Skeletal muscle tissue (tissue), 4 donors: ENCODE measurements around the gene ADAD2. TPM values are rescaled to one million over a fixed set of nuclear protein-coding genes. Genes with fewer than 3 reads are reported as not detected.

Experiments used
- H3K27ac ChIP-seq: one replicate; pipeline ENCODE4 v1.7.0; 2013; ENCODE audit warnings: mild to moderate bottlenecking, low read depth, low read length, inconsistent platforms
- H3K27me3 ChIP-seq, 3 donors: one replicate each; pipeline ENCODE4 v1.7.0; 2013; ENCODE audit warnings: low read length in 3 of 3; ENCODE audit not compliant: control insufficient read depth in 3 of 3, insufficient read depth in 3 of 3
- H3K36me3 ChIP-seq, 3 donors: one replicate each; pipeline ENCODE4 v1.7.0; 2013; ENCODE audit warnings: low read length in 3 of 3; ENCODE audit not compliant: control insufficient read depth in 3 of 3, insufficient read depth in 3 of 3
- H3K4me1 ChIP-seq, 3 donors: one replicate each; pipeline ENCODE4 v1.7.0; 2013; ENCODE audit warnings: low read length in 3 of 3, mild to moderate bottlenecking in 3 of 3; ENCODE audit not compliant: control insufficient read depth in 3 of 3, insufficient read depth in 3 of 3
- H3K4me3 ChIP-seq, 3 donors: one replicate each; pipeline ENCODE4 v1.7.0; 2013; ENCODE audit warnings: low read length in 3 of 3
- H3K9ac ChIP-seq, 3 donors: one replicate each; pipeline ENCODE4 v1.7.0; 2013; ENCODE audit warnings: low read length in 3 of 3, mild to moderate bottlenecking in 3 of 3, moderate library complexity in 2 of 3, low read depth in 1 of 3
- H3K9me3 ChIP-seq, 3 donors: one replicate each; pipeline ENCODE4 v1.7.0; 2013; ENCODE audit warnings: low read length in 3 of 3; ENCODE audit not compliant: control insufficient read depth in 3 of 3
- total RNA-seq: library from RNA; depleted of rRNA; stranded (reverse); fragments of >200 nt; gene quantifications from one replicate; pipeline ENCODE4 v1.2.3, GENCODE V29; 2014
- donor health status: Osteomylitis.

ADAD2 gene
- total RNA-seq, 1 donor from 2014 or later = not detected

- Histone ChIP-seq H3K9ac (no peak overlapping the region), H3K27ac (no peak overlapping the region), H3K4me1 (peaks cover 5 to 36% (median 29%) of the 10 kb centered on the region in 3 donors), H3K4me3 (no peak overlapping the region), H3K27me3 (no peaks in the 10 kb centered on the region), H3K9me3 (no peaks in the 10 kb centered on the region), H3K36me3 (peaks cover 45 to 49% (median 49%) of the 10 kb centered on the region in 3 donors)
These were observed 8.9 kb upstream of the ADAD2 start for GRCh38 chr16:84182104-84182503.

- H3K27ac ChIP-seq = no peak overlapping the region
These were observed 8.0 kb upstream of the ADAD2 start for GRCh38 chr16:84182680-84183571.

DNA sequence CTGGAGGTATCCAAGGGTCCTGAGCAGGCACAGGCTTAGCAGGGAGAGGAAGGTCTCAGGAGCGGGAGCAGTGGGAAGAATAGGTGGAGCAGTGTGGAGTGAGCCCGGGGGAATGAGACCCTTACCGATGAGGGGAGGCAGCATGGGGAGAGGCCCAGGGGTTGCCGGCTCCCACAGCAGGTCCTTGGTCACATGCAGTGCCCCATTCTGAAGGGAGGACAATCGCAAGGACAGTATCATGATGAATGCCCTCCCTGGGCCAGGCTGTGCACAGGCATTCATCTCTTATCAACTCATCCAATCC lies 7.4 kb upstream of the ADAD2 start:
- no peak overlapping the region for H3K27ac ChIP-seq
- H3K9me3 ChIP-seq = no peaks in the 10 kb centered on the region
- H3K4me1 ChIP-seq = peaks cover 5 to 26% (median 20%) of the 10 kb centered on the region in 3 donors
- no peaks in the 10 kb centered on the region for H3K27me3 ChIP-seq
- peaks cover 38 to 44% (median 43%) of the 10 kb centered on the region in 3 donors for H3K36me3 ChIP-seq
- no peak overlapping the region for H3K9ac ChIP-seq
- no peak overlapping the region for H3K4me3 ChIP-seq

More at GRCh38 chr16:84182680-84183571, 8.0 kb upstream of the ADAD2 start:
- no peaks in the 10 kb centered on the region for H3K9me3 ChIP-seq
- H3K36me3 ChIP-seq = peaks cover 44 to 49% (median 48%) of the 10 kb centered on the region in 3 donors
- no peaks in the 10 kb centered on the region for H3K27me3 ChIP-seq
- H3K4me1 ChIP-seq = peaks cover 5 to 30% (median 22%) of the 10 kb centered on the region in 3 donors
- H3K4me3 ChIP-seq = no peak overlapping the region
- H3K9ac ChIP-seq = no peak overlapping the region

GRCh38 chr16:84183911-84184591 lies 6.9 kb upstream of the ADAD2 start:
- Histone ChIP-seq H3K9me3 (no peaks in the 10 kb centered on the region), H3K27me3 (no peaks in the 10 kb centered on the region), H3K36me3 (peaks cover 38 to 43% (median 41%) of the 10 kb centered on the region in 3 donors), H3K27ac (no peak overlapping the region), H3K4me3 (no peak overlapping the region), H3K4me1 (peaks cover 5 to 26% (median 20%) of the 10 kb centered on the region in 3 donors), H3K9ac (peak overlapping the region in 1 of 3 donors; percentile 25)

DNA sequence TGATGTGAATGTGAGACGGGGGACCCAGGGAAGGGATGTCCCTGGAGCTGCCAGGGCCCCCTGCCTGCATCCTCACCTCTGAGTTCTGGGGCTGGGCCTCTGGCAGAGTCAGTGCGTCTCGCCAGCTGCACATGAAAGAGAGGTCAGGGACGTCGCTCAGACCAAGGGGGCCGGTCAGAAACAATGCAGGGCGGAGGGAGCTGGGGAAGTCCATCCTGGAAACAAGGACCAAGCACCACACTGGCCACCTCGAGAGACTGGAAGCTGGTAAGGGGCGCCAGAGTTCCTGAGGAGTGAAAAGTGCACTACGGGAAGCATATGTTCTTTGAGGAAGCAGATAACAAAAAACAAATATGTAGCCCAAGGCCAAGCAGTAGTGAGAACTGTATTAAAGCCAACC lies 6.2 kb upstream of the ADAD2 start:
- Histone ChIP-seq H3K4me1 (peaks cover 5 to 26% (median 20%) of the 10 kb centered on the region in 3 donors), H3K36me3 (peaks cover 32 to 38% (median 35%) of the 10 kb centered on the region in 3 donors), H3K4me3 (no peak overlapping the region), H3K9me3 (no peaks in the 10 kb centered on the region), H3K27ac (no peak overlapping the region), H3K9ac (peak overlapping the region in 1 of 3 donors; percentile 25), H3K27me3 (no peaks in the 10 kb centered on the region)

- H3K36me3 ChIP-seq = peaks cover 20 to 23% (median 23%) of the 10 kb centered on the region in 3 donors
- H3K9me3 ChIP-seq = no peaks in the 10 kb centered on the region
- peak within 1 kb of the TSS; percentile 88 to 96 (median 90) for H3K9ac ChIP-seq
- H3K4me3 ChIP-seq = peak within 1 kb of the TSS; percentile 93 to 100 (median 99)
- peak within 1 kb of the TSS; percentile 11 for H3K27ac ChIP-seq
- no peaks in the 10 kb centered on the region for H3K27me3 ChIP-seq
- H3K4me1 ChIP-seq = peaks cover 5 to 26% (median 20%) of the 10 kb centered on the region in 3 donors
These were observed 4.1 kb upstream of the ADAD2 start, which contains the start of gene TAF1C for GRCh38 chr16:84186685-84187437. Gene TAF1C (minus strand): TSS chr16:84187057. CDS start chr16:84184988, 2,069 bp downstream.

DNA sequence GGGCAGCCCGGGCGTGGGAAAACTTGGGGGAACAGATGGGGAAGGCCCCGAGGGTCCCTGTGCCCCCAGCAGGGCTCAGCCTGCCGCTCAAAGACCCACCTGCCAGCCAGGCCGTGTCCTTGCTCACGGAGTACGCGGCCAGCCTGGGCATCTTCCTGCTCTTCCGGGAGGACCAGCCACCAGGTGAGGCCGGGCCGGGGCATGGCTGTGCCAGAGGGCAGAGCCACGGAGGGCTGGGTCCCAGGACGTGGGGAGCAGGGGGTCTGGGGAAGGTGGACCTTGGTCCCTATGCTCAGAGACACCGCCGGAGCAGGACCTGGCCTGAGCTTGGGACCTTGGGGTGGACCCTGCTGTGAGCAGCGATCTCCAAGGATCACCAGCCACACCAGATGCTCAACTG lies 509 bp downstream of the ADAD2 start:
- H3K9me3 ChIP-seq = no peaks in the 10 kb centered on the region
- H3K4me1 ChIP-seq = peaks cover 0 to 4% (median 0%) of the 10 kb centered on the region in 3 donors
- no peaks in the 10 kb centered on the region for H3K36me3 ChIP-seq
- H3K27me3 ChIP-seq = peaks cover 0 to 17% (median 4%) of the 10 kb centered on the region in 3 donors
- no peak overlapping the region for H3K9ac ChIP-seq
- H3K27ac ChIP-seq = no peak overlapping the region
- H3K4me3 ChIP-seq = no peak overlapping the region

DNA sequence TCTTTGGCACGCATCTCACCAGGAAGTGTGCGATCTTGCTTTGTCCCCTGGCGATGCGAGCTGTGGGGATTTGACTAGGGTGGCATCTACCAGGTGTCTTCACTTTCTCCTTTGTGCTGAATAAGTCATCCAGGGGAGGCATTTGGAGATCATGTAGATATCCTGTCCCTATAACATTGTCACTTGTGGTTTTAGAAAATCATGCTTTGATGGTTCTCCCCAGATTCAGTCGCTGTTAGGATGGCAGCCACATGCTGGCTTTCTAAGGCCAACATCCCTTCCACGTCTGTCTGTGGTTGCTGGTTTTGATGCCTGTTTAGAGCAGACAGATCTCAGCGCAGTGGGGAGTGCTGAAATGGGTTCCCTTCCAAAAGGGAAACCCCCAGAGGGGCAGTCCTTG lies 2.5 kb downstream of the ADAD2 start:
- Histone ChIP-seq H3K4me1 (no peaks in the 10 kb centered on the region), H3K27ac (no peak overlapping the region), H3K9ac (no peak overlapping the region), H3K9me3 (no peaks in the 10 kb centered on the region), H3K4me3 (no peak overlapping the region), H3K36me3 (no peaks in the 10 kb centered on the region), H3K27me3 (peaks cover 0 to 18% (median 4%) of the 10 kb centered on the region in 3 donors)

- Histone ChIP-seq H3K27me3 (peaks cover 0 to 18% (median 4%) of the 10 kb centered on the region in 3 donors), H3K4me1 (no peaks in the 10 kb centered on the region), H3K36me3 (no peaks in the 10 kb centered on the region), H3K27ac (no peak overlapping the region), H3K9me3 (no peaks in the 10 kb centered on the region), H3K4me3 (no peak overlapping the region), H3K9ac (no peak overlapping the region)
These were observed 3.1 kb downstream of the ADAD2 start for GRCh38 chr16:84194018-84194417.
